ENCODE measurements around the gene PCDHGA3.
"Not testable (repeated sequence)": the region's sequence is repeated elsewhere in the genome, so short reads cannot be mapped to it uniquely, and the experiment has no call there.

Gene PCDHGA3

GRCh38 chr5:141383345-141383744, 39.7 kb downstream of the PCDHGA3 start:
- no peak for DNase-seq

GRCh38 chr5:141384471-141385267, 41.0 kb downstream of the PCDHGA3 start:
- DNase-seq: no peak

- DNase-seq: not testable (repeated sequence)
Measured at GRCh38 chr5:141387557-141388311, 44.1 kb downstream of the PCDHGA3 start, which contains the start of gene PCDHGB4. PCDHGB4 (plus strand) TSS chr5:141387698; CDS start chr5:141387885, 187 bp downstream.

GRCh38 chr5:141388661-141389060, 45.0 kb downstream of the PCDHGA3 start:
- no peak for DNase-seq

- DNase-seq: no peak
Measured at GRCh38 chr5:141389153-141390042, 45.8 kb downstream of the PCDHGA3 start.

GRCh38 chr5:141392429-141393198, 49.0 kb downstream of the PCDHGA3 start, which contains the start of gene PCDHGA8:
PCDHGA8 (plus strand) TSS chr5:141392633; CDS start chr5:141392814, 181 bp downstream.
- no peak for DNase-seq

- DNase-seq: no peak
Measured at GRCh38 chr5:141393267-141393666, 49.6 kb downstream of the PCDHGA3 start.

- not testable (repeated sequence) for DNase-seq
Measured at GRCh38 chr5:141394401-141395187, 51.0 kb downstream of the PCDHGA3 start.
